OCI-LY1 (cell line): ENCODE results near the gene KRTAP5-10.
"Not testable (repeated sequence)": the region's sequence is repeated elsewhere in the genome, so short reads cannot be mapped to it uniquely, and the experiment has no call there.

ENCODE experiments used
- CTCF ChIP-seq: fragments of 200-600 bp; sonication (generic), shearing (Covaris generic); IDR thresholded peaks from 2 replicates; pipeline ENCODE4 v1.5.1; 2017; ENCODE audit warnings: mild to moderate bottlenecking, antibody characterized with exemption, low read length, moderate library complexity, mixed read lengths
- EZH2 ChIP-seq: fragments of 200-600 bp; sonication (generic), shearing (Covaris generic); IDR thresholded peaks from 2 replicates; pipeline ENCODE4 v1.8.0; 2017; ENCODE audit warnings: borderline replicate concordance, mixed run types, mild to moderate bottlenecking, antibody characterized with exemption, low read length, moderate library complexity, mixed read lengths

DNA sequence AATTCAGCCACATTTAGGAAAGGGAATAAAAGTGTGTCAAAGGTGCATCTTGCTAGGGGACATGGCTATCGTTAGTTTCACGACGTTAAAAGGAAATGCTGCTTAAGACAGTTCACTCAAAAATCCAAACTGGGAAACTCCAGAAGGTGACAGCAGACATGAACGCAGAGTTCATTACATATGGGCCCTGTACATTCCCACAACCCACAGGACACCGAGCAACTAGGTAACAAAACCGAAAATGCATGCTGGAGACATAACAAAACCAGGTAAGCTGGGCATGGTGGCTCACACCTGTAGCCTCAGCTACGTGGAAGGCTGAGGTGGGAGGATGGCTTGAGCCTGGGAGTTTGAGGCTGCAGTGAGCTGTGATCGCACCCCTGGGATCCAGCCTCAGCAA lies 2.3 kb downstream of the KRTAP5-10 start:
- TF ChIP-seq CTCF, EZH2: not testable (repeated sequence)
